ENCODE results near the gene INTS14. TPM values are rescaled to one million over a fixed set of nuclear protein-coding genes. Genes with fewer than 3 reads are reported as not detected.
A peak's percentile ranks its signal among the peaks of the same experiment; 100 is the strongest.

Gene INTS14
- polyA plus RNA-seq, 1 experiment = 56.6 TPM

DNA sequence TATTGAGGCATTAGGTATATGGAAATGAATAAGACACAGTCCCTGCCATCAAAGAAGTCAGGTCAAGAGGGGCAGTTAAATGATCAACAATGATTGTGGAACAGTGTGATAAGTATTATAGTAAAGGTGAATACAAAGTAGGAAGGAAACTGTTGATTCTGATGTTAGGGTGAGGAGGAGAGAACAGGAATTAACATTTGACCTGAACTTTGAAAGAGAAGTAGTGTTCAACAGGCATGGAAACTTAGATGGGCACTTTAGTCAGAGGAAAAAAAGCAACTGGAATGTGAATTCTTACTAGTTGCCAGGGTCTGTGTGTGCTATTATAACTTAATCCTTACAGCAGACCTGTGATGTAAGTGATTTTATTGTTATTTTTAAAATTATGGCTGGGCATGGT is 63.1 kb downstream of the INTS14 start:
- Histone ChIP-seq H3K27me3 (ENCODE audit: control insufficient read depth, insufficient read depth, low read length) (no peaks in the 10 kb centered on the region), H3K4me3 (ENCODE audit: low read depth, low read length) (no peak overlapping the region), H3K9me3 (ENCODE audit: control insufficient read depth, insufficient read depth, low read length) (no peaks in the 10 kb centered on the region), H3K27ac (ENCODE audit: low read depth, low read length) (no peak overlapping the region)
- TF ChIP-seq, protein P1, sequence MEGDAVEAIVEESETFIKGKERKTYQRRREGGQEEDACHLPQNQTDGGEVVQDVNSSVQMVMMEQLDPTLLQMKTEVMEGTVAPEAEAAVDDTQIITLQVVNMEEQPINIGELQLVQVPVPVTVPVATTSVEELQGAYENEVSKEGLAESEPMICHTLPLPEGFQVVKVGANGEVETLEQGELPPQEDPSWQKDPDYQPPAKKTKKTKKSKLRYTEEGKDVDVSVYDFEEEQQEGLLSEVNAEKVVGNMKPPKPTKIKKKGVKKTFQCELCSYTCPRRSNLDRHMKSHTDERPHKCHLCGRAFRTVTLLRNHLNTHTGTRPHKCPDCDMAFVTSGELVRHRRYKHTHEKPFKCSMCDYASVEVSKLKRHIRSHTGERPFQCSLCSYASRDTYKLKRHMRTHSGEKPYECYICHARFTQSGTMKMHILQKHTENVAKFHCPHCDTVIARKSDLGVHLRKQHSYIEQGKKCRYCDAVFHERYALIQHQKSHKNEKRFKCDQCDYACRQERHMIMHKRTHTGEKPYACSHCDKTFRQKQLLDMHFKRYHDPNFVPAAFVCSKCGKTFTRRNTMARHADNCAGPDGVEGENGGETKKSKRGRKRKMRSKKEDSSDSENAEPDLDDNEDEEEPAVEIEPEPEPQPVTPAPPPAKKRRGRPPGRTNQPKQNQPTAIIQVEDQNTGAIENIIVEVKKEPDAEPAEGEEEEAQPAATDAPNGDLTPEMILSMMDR (IDR thresholded peaks at IDR 0.05; ENCODE audit: low read depth, low read length) = no peak
- no peak for DNase-seq (ENCODE audit: low read depth, low spot score)
- CTCF ChIA-PET = no interaction called here
- POLR2A ChIA-PET = no interaction called here

DNA sequence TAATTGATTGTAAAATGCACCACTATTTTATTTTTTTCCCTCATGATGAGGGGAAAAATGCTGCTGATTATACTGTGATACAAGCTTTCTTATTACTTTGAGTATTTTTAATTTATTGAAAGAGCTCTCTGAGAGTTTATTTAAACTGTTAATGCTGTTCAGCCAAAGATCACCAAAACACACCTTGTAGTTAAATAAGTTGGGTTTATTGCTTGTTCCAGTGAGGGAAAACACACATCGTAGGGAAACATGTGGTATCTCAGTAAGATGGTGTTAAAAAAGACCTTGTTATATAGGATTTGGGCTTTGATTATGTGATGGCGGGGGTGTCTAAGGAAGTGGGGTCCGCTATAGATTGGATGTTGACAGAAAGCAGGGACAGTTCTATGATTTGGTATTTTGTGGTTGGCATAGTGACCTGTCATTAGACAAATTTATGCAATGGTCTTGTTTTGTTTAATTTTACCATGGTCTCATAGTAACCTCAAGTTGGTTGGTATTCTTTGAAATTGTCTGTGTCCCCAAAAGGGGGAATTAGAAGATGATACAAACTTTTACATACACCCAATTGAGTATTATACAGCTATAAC is 69.6 kb downstream of the INTS14 start:
- TF ChIP-seq, protein P1 (IDR thresholded peaks at IDR 0.05; ENCODE audit: low read depth, low read length) = no peak
- POLR2A ChIA-PET = no interaction called here
- H3K27ac ChIP-seq (ENCODE audit: low read depth, low read length) = no peak overlapping the region
- H3K9me3 ChIP-seq (ENCODE audit: control insufficient read depth, insufficient read depth, low read length) = no peaks in the 10 kb centered on the region
- no peak for DNase-seq (ENCODE audit: low read depth, low spot score)
- H3K4me3 ChIP-seq (ENCODE audit: low read depth, low read length) = no peak overlapping the region
- CTCF ChIA-PET = no interaction called here
- H3K27me3 ChIP-seq (ENCODE audit: control insufficient read depth, insufficient read depth, low read length) = no peaks in the 10 kb centered on the region

DNA sequence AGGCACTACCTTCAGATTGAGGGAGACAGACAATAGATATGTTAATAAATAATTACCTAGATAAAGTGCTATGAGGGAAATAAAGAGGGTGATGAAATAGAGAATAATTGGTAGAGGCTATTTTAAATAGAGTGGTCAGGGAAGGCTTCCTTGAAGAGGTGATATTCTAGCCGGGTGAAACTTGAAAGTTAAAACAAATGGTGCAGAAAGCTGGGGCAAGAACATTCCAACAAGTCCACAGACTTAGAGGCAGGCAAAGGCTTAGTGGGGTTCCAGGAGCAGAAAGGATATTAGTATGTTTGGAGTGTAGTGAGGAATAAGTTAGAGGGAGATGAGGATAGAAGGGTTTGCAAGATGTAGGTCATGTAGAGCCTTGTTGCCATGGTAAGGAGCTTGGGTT is 70.6 kb downstream of the INTS14 start:
- Histone ChIP-seq H3K4me3 (ENCODE audit: low read depth, low read length) (no peak overlapping the region), H3K9me3 (ENCODE audit: control insufficient read depth, insufficient read depth, low read length) (no peaks in the 10 kb centered on the region), H3K27ac (ENCODE audit: low read depth, low read length) (no peak overlapping the region), H3K27me3 (ENCODE audit: control insufficient read depth, insufficient read depth, low read length) (no peaks in the 10 kb centered on the region)
- TF ChIP-seq, protein P1 (IDR thresholded peaks at IDR 0.05; ENCODE audit: low read depth, low read length) = no peak
- DNase-seq (ENCODE audit: low read depth, low spot score) = no peak
- ChIA-PET POLR2A (no interaction called here), CTCF (interaction anchor here (0.9 kb wide), 1 partner anchor 22 kb away, joined by 4 read pairs; no protein-coding TSS in a partner anchor)

DNA sequence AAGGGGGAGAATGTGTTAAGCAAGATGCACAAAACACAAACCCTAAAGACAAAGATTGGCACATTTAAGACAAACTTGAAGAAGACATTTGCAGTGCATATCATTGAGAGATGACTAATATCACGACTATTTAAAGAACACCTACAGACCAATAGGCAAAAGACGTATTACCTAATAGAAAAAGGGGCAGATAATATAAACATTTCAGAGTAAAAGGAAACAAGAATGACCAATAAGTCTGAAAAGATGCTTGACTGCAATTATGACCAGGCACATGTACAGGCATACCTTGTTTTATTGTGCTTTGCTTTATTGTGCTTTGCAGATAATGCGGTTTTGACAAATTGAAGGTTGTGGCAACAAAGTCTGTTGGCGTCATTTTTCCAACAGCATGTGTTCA is 75.7 kb downstream of the INTS14 start:
- Histone ChIP-seq H3K27me3 (ENCODE audit: control insufficient read depth, insufficient read depth, low read length) (no peaks in the 10 kb centered on the region), H3K9me3 (ENCODE audit: control insufficient read depth, insufficient read depth, low read length) (no peaks in the 10 kb centered on the region; the same call in 1 of the 2 replicates), H3K4me3 (ENCODE audit: low read depth, low read length) (no peak overlapping the region), H3K27ac (ENCODE audit: low read depth, low read length) (no peak overlapping the region)
- POLR2A ChIA-PET = no interaction called here
- CTCF ChIA-PET = no interaction called here
- TF ChIP-seq, protein P1 (IDR thresholded peaks at IDR 0.05; ENCODE audit: low read depth, low read length) = no peak
- no peak for DNase-seq (ENCODE audit: low read depth, low spot score)

DNA sequence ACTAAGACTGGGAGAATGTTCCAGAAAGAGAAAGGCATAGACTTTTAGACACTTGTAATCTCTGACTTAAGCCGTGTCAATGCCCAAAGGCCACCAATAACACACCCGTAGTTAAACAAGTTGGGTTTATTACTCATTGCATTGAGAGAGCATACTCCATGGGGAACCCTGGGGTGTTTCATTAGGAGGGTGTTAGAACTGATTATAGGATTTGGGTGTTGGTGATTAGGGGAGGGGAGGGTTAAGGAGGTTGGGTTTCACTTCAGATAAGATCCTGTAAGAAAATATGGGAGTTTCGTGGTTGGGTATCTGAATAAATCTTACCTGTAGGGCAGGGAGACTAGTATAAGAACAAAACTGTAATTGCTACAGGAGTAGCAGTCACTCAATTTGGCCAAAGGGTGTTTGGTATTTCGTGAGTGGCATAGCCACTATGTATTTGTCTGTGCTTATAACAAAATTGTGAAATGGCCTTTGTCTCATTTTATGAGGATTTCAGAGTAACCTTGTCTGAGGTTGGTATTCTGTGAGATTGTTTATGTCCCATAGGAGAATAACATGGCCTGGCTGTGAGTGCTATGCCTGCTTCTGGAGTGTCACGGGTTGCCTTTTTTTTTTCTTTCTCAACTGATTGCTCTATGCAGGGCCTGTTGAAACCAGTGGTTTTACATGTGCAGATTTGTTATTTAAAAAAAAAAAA is 77.7 kb downstream of the INTS14 start:
- no peaks in the 10 kb centered on the region; the same call in 1 of the 2 replicates for H3K9me3 ChIP-seq (ENCODE audit: control insufficient read depth, insufficient read depth, low read length)
- no peaks in the 10 kb centered on the region for H3K27me3 ChIP-seq (ENCODE audit: control insufficient read depth, insufficient read depth, low read length)
- H3K27ac ChIP-seq (ENCODE audit: low read depth, low read length) = peak overlapping the region; percentile 3
- ChIA-PET POLR2A (interaction anchor here (0.8 kb wide), 1 partner anchor 129 kb away, joined by 10 read pairs; no protein-coding TSS in a partner anchor), CTCF (no interaction called here)
- no peak for DNase-seq (ENCODE audit: low read depth, low spot score)
- peak overlapping the region; percentile 14; the same call in 1 of the 2 replicates for H3K4me3 ChIP-seq (ENCODE audit: low read depth, low read length)
- TF ChIP-seq, protein P1 (IDR thresholded peaks at IDR 0.05; ENCODE audit: low read depth, low read length) = no peak

Measured in AG04450 (cell line).